Common myeloid progenitor, CD34-positive (primary cell): ENCODE measurements around the gene ERC2.
A peak's percentile ranks its signal among the peaks of the same experiment; 100 is the strongest.

ENCODE experiments used
- CTCF ChIA-PET: fragments of 350-600 bp; sonication (Branson Sonifier 250); formaldehyde crosslinking; loops from one replicate; lab custom pipeline; 2021; ENCODE audit warnings: antibody characterized with exemption; lab: Charles Lee
- POLR2A ChIA-PET: fragments of 350-600 bp; sonication (Branson Sonifier 250); formaldehyde crosslinking; loops from one replicate; lab custom pipeline; 2021; ENCODE audit warnings: antibody characterized with exemption; lab: Charles Lee
- DNase-seq, 3 donors: peaks; one replicate each; pipeline versions ENCODE4 v3.0.0 to v3.0.0-alpha.2; 2013
- H3K27ac ChIP-seq, 2 experiments: 1 replicate in 1 of 2; 2 replicates in 1 of 2; pipeline ENCODE4 v1.7.0; 2013; ENCODE audit warnings: inconsistent platforms in 2 of 2, low read length in 2 of 2, mild to moderate bottlenecking in 2 of 2, low read depth in 1 of 2, moderate library complexity in 1 of 2; ENCODE audit not compliant: severe bottlenecking in 2 of 2, insufficient read depth in 1 of 2, poor library complexity in 1 of 2
- H3K27me3 ChIP-seq, 5 experiments: replicated peaks in 2 of 5; 1 replicate in 3 of 5; 2 replicates in 2 of 5; pipeline versions ENCODE4 v1.6.1 to v1.7.0; 2013; ENCODE audit warnings: low read length in 4 of 5, mild to moderate bottlenecking in 2 of 5, moderate library complexity in 2 of 5, inconsistent platforms in 1 of 5; ENCODE audit not compliant: insufficient read depth in 5 of 5, control insufficient read depth in 4 of 5
- H3K36me3 ChIP-seq, 4 experiments: 1 replicate in 2 of 4; 2 replicates in 2 of 4; pipeline versions ENCODE4 v1.6.1 to v1.7.0; 2013; ENCODE audit warnings: low read length in 3 of 4, control low read depth in 1 of 4, mild to moderate bottlenecking in 1 of 4; ENCODE audit not compliant: control insufficient read depth in 4 of 4, insufficient read depth in 4 of 4
- H3K4me1 ChIP-seq, 4 experiments: 1 replicate in 3 of 4; 2 replicates in 1 of 4; pipeline versions ENCODE4 v1.6.1 to v1.7.1; 2013; ENCODE audit warnings: low read length in 3 of 4, mild to moderate bottlenecking in 3 of 4, control low read depth in 1 of 4, inconsistent platforms in 1 of 4, moderate library complexity in 1 of 4; ENCODE audit not compliant: control insufficient read depth in 4 of 4, insufficient read depth in 4 of 4; ENCODE audit errors: control extremely low read depth in 1 of 4
- H3K4me3 ChIP-seq, 7 experiments: 1 replicate in 4 of 7; 2 replicates in 3 of 7; pipeline versions ENCODE4 v1.5.1 to v1.7.0; 2013; ENCODE audit warnings: mild to moderate bottlenecking in 7 of 7, low read length in 6 of 7, moderate library complexity in 6 of 7, inconsistent platforms in 2 of 7, low read depth in 2 of 7, control low read depth in 1 of 7; ENCODE audit not compliant: insufficient read depth in 4 of 7, control insufficient read depth in 1 of 7; ENCODE audit errors: extremely low read depth in 1 of 7
- H3K9me3 ChIP-seq, 5 experiments: 1 replicate in 4 of 5; 2 replicates in 1 of 5; pipeline versions ENCODE4 v1.6.1 to v1.7.1; 2013; ENCODE audit warnings: low read length in 4 of 5, mild to moderate bottlenecking in 2 of 5, inconsistent platforms in 1 of 5, low read depth in 1 of 5, moderate library complexity in 1 of 5; ENCODE audit not compliant: control insufficient read depth in 4 of 5, insufficient read depth in 2 of 5; ENCODE audit errors: control extremely low read depth in 1 of 5
- WGBS: methylation state at CpG from one replicate; pipeline ENCODE4 v1.1.5; 2013; ENCODE audit not compliant: insufficient coverage; 5-methylcytosine and 5-hydroxymethylcytosine counted together

ERC2 gene

GRCh38 chr3:56484525-56485032 lies 16.3 kb upstream of the ERC2 start:
- CTCF ChIA-PET, result interaction anchor here (1.0 to 1.2 kb wide), 2 partner anchors 9 to 10 kb away, joined by 3 read pairs; no protein-coding TSS in a partner anchor
- POLR2A ChIA-PET, result no interaction called here

GRCh38 chr3:56484122-56484521 lies 15.9 kb upstream of the ERC2 start:
- DNase-seq, result no peak
- no peak overlapping the region for H3K27ac ChIP-seq
- WGBS, result 97% methylated on average over 4 of the region's 4 CpGs
- POLR2A ChIA-PET, result no interaction called here
- no peaks in the 10 kb centered on the region for H3K9me3 ChIP-seq
- no peak overlapping the region for H3K4me3 ChIP-seq
- H3K4me1 ChIP-seq, result no peaks in the 10 kb centered on the region
- peaks cover 0 to 8% (median 4%) of the 10 kb centered on the region in 5 experiments for H3K27me3 ChIP-seq
- CTCF ChIA-PET, result interaction anchor here (1.0 kb wide), 1 partner anchor 11 kb away, joined by 3 read pairs; no protein-coding TSS in a partner anchor
- H3K36me3 ChIP-seq, result no peaks in the 10 kb centered on the region

More at GRCh38 chr3:56484525-56485032, 16.3 kb upstream of the ERC2 start:
- no peak overlapping the region for H3K4me3 ChIP-seq
- DNase-seq, result no peak
- no peaks in the 10 kb centered on the region for H3K4me1 ChIP-seq
- 71% methylated on average over 2 of the region's 2 CpGs for WGBS
- no peaks in the 10 kb centered on the region for H3K9me3 ChIP-seq
- no peak overlapping the region for H3K27ac ChIP-seq
- peaks cover 0 to 7% (median 4%) of the 10 kb centered on the region in 5 experiments for H3K27me3 ChIP-seq
- H3K36me3 ChIP-seq, result no peaks in the 10 kb centered on the region

- H3K4me3 ChIP-seq, result no peak overlapping the region
- ChIA-PET POLR2A (no interaction called here), CTCF (no interaction called here)
- H3K36me3 ChIP-seq, result no peaks in the 10 kb centered on the region
- no peaks in the 10 kb centered on the region for H3K9me3 ChIP-seq
- no peak overlapping the region for H3K27ac ChIP-seq
- peaks cover 0 to 9% (median 5%) of the 10 kb centered on the region in 4 experiments for H3K4me1 ChIP-seq
- no peak for DNase-seq
- WGBS, result 92% methylated on average over 3 of the region's 3 CpGs
- peaks cover 0 to 21% (median 7%) of the 10 kb centered on the region in 5 experiments for H3K27me3 ChIP-seq
These were observed 9.4 kb upstream of the ERC2 start for GRCh38 chr3:56477646-56478045.

GRCh38 chr3:56476771-56477170 lies 8.5 kb upstream of the ERC2 start:
- no peaks in the 10 kb centered on the region for H3K36me3 ChIP-seq
- no peak overlapping the region for H3K27ac ChIP-seq
- DNase-seq, result no peak
- peaks cover 0 to 9% (median 5%) of the 10 kb centered on the region in 4 experiments for H3K4me1 ChIP-seq
- peaks cover 0 to 21% (median 7%) of the 10 kb centered on the region in 5 experiments for H3K27me3 ChIP-seq
- ChIA-PET CTCF (no interaction called here), POLR2A (no interaction called here)
- H3K9me3 ChIP-seq, result no peaks in the 10 kb centered on the region
- WGBS, result no CpG with 5 or more reads among the region's 1 CpG
- no peak overlapping the region for H3K4me3 ChIP-seq

DNA sequence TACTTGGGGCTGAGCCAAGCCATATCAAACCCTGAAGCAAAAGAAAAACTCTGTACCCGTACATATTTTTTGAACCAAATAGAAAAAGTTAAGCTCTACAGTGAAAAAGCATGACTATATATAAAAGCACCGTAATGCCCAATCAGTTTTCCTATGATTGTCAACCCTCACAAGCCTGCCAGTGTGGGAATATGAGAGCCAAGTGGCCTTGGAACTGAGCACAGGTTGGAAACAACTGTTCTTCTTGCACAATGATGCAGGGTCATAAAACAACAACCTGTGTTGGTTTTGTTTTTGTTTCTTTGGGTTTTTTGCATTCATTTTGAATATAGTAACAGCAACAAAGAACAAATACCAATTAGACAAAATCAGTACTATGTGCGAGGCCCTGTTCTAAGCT lies 3.5 kb upstream of the ERC2 start:
- peaks cover 4 to 19% (median 11%) of the 10 kb centered on the region in 4 experiments for H3K4me1 ChIP-seq
- H3K9me3 ChIP-seq, result no peaks in the 10 kb centered on the region
- POLR2A ChIA-PET, result no interaction called here
- CTCF ChIA-PET, result interaction anchor here (2.0 kb wide), 1 partner anchor 12 kb away, joined by 6 read pairs; no protein-coding TSS in a partner anchor
- no peak overlapping the region for H3K27ac ChIP-seq
- no peak for DNase-seq
- H3K27me3 ChIP-seq, result peaks cover 11 to 52% (median 23%) of the 10 kb centered on the region in 5 experiments
- H3K4me3 ChIP-seq, result no peak overlapping the region
- WGBS, result 100% methylated on average over 2 of the region's 3 CpGs
- H3K36me3 ChIP-seq, result no peaks in the 10 kb centered on the region

DNA sequence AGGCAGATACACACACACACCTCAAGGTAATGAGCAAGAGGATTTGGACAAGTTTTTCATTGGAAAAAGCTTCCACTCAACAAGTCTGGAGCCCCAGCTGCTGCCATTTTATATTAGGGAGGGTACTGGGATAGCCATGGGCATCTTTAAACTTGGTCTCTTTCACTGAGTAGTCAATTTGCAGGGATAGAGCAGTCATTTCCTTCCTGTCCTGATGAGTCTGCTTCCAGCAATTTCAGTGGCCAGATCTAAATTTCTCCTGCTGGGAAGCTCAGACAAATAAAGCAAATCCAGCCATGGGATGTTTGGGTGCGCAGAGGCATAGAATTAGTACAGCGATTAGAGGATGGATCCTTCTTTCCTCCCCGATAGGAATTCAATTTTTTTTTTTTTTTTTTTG lies 874 bp upstream of the ERC2 start:
- H3K4me1 ChIP-seq, result peaks cover 3 to 19% (median 11%) of the 10 kb centered on the region in 4 experiments
- no peak for DNase-seq
- no peak overlapping the region for H3K27ac ChIP-seq
- no peaks in the 10 kb centered on the region for H3K36me3 ChIP-seq
- ChIA-PET CTCF (interaction anchor here (0.6 to 0.7 kb wide), 2 partner anchors 17 kb away, joined by 3 read pairs; no protein-coding TSS in a partner anchor), POLR2A (no interaction called here)
- 100% methylated on average over 3 of the region's 3 CpGs for WGBS
- no peaks in the 10 kb centered on the region for H3K9me3 ChIP-seq
- no peak overlapping the region for H3K4me3 ChIP-seq
- H3K27me3 ChIP-seq, result peaks cover 16 to 69% (median 24%) of the 10 kb centered on the region in 5 experiments

DNA sequence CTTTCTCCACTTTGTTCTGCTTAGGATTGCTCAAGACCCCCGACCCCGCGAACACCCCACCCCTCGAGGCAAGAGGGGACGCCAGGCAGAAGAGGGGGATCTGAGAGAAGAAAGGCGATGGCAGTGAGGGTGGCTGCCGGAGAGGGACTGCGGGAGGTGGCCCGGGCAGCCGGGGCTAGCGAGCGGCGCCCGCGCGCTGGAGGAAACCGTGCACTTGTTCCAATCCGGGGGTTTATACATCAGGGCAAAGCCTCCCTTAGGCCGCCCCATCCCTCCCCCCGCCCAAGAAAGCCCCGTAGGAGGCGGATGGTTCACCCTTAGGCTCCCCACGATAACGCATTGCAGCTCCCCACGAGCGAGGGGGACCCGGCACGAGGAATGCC lies 475 bp downstream of the ERC2 start:
- Histone ChIP-seq H3K27me3 (peaks cover 16 to 76% (median 26%) of the 10 kb centered on the region in 5 experiments), H3K9me3 (no peaks in the 10 kb centered on the region), H3K27ac (no peak overlapping the region), H3K4me1 (peaks cover 0 to 13% (median 7%) of the 10 kb centered on the region in 4 experiments), H3K36me3 (no peaks in the 10 kb centered on the region), H3K4me3 (peak overlapping the region; percentile 16 to 71 (median 62))
- DNase-seq, result peak in 2 of 3 donors; percentile 18 to 39
- WGBS, result 0% methylated on average over 21 of the region's 28 CpGs
- ChIA-PET CTCF (no interaction called here), POLR2A (no interaction called here)
